ENCODE measurements around the gene MAPK6.

- TF ChIP-seq POLR2A (IDR thresholded peaks at IDR 0.05) (no peak), CTCF (IDR thresholded peaks at IDR 0.05) (no peak)
Observed at GRCh38 chr15:52010633-52011595, 8.1 kb upstream of the MAPK6 start.
